OCI-LY7 (cell line): Measurements from ENCODE around the gene IVL. TPM values are rescaled to one million over a fixed set of nuclear protein-coding genes. Genes with fewer than 3 reads are reported as not detected.

Experiments
- BruUV-seq: library from RNA; stranded (reverse); fragments of 400-500 nt; replicated peaks from 2 replicates; lab custom pipeline; 2021; lab: Mats Ljungman, UMichigan
- CTCF ChIA-PET: fragments of 300-600 bp; sonication (Branson Sonifier 250); formaldehyde crosslinking; loops from one replicate; lab custom pipeline; 2022; ENCODE audit warnings: antibody characterized with exemption; ENCODE audit not compliant: unreplicated experiment; lab: Charles Lee
- POLR2A ChIA-PET: fragments of 300-600 bp; sonication (Branson Sonifier 250); formaldehyde crosslinking; loops from one replicate; lab custom pipeline; 2022; ENCODE audit warnings: antibody characterized with exemption; lab: Charles Lee
- DNase-seq: peaks from one replicate; pipeline ENCODE4 v3.0.0-alpha.2; 2015; ENCODE audit warnings: low spot score
- H2AFZ ChIP-seq: fragments of 200-600 bp; sonication (generic), shearing (Covaris generic); 2 replicates; pipeline ENCODE4 v1.6.1; 2014; ENCODE audit warnings: mild to moderate bottlenecking, antibody characterized with exemption, low read length, moderate library complexity
- H3K27ac ChIP-seq: fragments of 200-600 bp; sonication (generic); 2 replicates; pipeline ENCODE4 v1.5.1; 2014; ENCODE audit warnings: mixed run types, low read depth, mild to moderate bottlenecking, moderate library complexity, low read length, inconsistent platforms; ENCODE audit not compliant: poor library complexity, severe bottlenecking
- H3K36me3 ChIP-seq: fragments of 200-600 bp; sonication (generic); 2 replicates; pipeline ENCODE4 v1.6.1; 2014; ENCODE audit warnings: mild to moderate bottlenecking, antibody characterized with exemption, low read length, moderate library complexity, mixed read lengths; ENCODE audit not compliant: insufficient read depth
- H3K4me1 ChIP-seq: fragments of 200-600 bp; sonication (generic); 2 replicates; pipeline ENCODE4 v1.5.1; 2014; ENCODE audit warnings: mild to moderate bottlenecking, low read length; ENCODE audit not compliant: insufficient read depth, poor library complexity, severe bottlenecking
- H3K4me2 ChIP-seq: fragments of 200-600 bp; sonication (generic); 2 replicates; pipeline ENCODE4 v1.6.1; 2014; ENCODE audit warnings: mild to moderate bottlenecking, low read length
- H3K4me3 ChIP-seq: fragments of 200-600 bp; sonication (generic); 2 replicates; pipeline ENCODE4 v1.5.1; 2014; ENCODE audit warnings: mild to moderate bottlenecking, low read depth, low read length; ENCODE audit not compliant: poor library complexity, severe bottlenecking
- H3K79me2 ChIP-seq: fragments of 200-600 bp; sonication (generic); 2 replicates; pipeline ENCODE4 v1.6.1; 2016; ENCODE audit warnings: low read depth, mild to moderate bottlenecking, low read length, moderate library complexity, mixed read lengths; ENCODE audit not compliant: insufficient read depth
- H3K9me2 ChIP-seq: fragments of 200-600 bp; sonication (generic); 2 replicates; pipeline ENCODE4 v1.6.1; 2016; ENCODE audit warnings: mild to moderate bottlenecking, low read length, mixed read lengths; ENCODE audit not compliant: insufficient read depth
- H3K9me3 ChIP-seq: fragments of 200-600 bp; sonication (generic); 2 replicates; pipeline ENCODE4 v1.6.1; 2014; ENCODE audit warnings: mild to moderate bottlenecking, mixed run types, low read length, mixed read lengths
- H4K20me1 ChIP-seq: fragments of 200-600 bp; sonication (generic); 2 replicates; pipeline ENCODE4 v1.6.1; 2014; ENCODE audit warnings: mild to moderate bottlenecking, antibody characterized with exemption, low read length, moderate library complexity, mixed read lengths; ENCODE audit not compliant: insufficient read depth
- EZH2phosphoT487 ChIP-seq: fragments of 200-600 bp; sonication (generic); IDR thresholded peaks from 2 replicates; pipeline ENCODE4 v1.6.1; 2018; ENCODE audit warnings: low read depth, borderline replicate concordance, mild to moderate bottlenecking, mixed run types, antibody characterized with exemption, low read length, moderate library complexity, mixed read lengths
- intact Hi-C: fragments of 100-400 bp; cut with micrococcal nuclease; formaldehyde crosslinking; loops from one replicate; pipeline ENCODE4 v1.10.0; 2022; ENCODE audit not compliant: unreplicated experiment
- total RNA-seq, 2 experiments: library from RNA; depleted of rRNA in 1 of 2; stranded (reverse); fragments of >200 nt in 1 of 2; shearing (Covaris generic) in 1 of 2; gene quantifications; 2 replicates each; pipeline ENCODE4 v1.2.3, GENCODE V29; 2014 to 2022
- TF ChIP-seq, protein P1 (sequence below): fragments of 200-600 bp; sonication (generic); conservative IDR thresholded peaks from 2 replicates; pipeline ENCODE4 v1.5.1; 2014; ENCODE audit warnings: mild to moderate bottlenecking, antibody characterized with exemption, low read length, moderate library complexity, mixed read lengths

IVL gene
- total RNA-seq, 2 experiments from 2014 or later: not detected

DNA sequence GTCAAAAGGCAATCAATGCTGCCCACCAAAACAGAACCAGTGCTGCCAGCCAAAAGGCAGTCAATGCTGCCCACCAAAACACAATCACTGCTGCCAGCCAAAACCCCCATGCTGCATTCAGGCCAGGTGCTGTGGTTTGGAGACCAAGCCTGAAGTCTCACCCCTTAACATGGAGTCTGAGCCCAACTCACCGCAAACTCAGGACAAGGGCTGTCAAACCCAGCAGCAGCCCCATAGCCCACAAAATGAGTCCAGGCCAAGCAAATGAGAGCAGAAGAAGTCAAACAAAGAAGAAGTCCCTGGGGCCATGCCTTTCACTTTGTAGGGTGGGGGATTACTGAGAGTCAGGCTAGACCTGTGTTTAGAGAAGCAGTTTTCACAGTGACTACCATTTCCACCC is 23.8 kb upstream of the IVL start:
- DNase-seq: no peak
- no peak overlapping the region for H2AFZ ChIP-seq
- H3K36me3 ChIP-seq: no peaks in the 10 kb centered on the region
- BruUV-seq: no TSS peak
- no peak overlapping the region for H3K4me3 ChIP-seq
- H3K9me2 ChIP-seq: no peaks in the 10 kb centered on the region
- H3K27ac ChIP-seq: no peak overlapping the region
- ChIA-PET CTCF (no interaction called here), POLR2A (no interaction called here)
- intact Hi-C loops: no loop called here
- no peaks in the 10 kb centered on the region for H3K9me3 ChIP-seq
- H3K4me2 ChIP-seq: no peak overlapping the region
- no peaks in the 10 kb centered on the region for H4K20me1 ChIP-seq
- TF ChIP-seq, protein P1, sequence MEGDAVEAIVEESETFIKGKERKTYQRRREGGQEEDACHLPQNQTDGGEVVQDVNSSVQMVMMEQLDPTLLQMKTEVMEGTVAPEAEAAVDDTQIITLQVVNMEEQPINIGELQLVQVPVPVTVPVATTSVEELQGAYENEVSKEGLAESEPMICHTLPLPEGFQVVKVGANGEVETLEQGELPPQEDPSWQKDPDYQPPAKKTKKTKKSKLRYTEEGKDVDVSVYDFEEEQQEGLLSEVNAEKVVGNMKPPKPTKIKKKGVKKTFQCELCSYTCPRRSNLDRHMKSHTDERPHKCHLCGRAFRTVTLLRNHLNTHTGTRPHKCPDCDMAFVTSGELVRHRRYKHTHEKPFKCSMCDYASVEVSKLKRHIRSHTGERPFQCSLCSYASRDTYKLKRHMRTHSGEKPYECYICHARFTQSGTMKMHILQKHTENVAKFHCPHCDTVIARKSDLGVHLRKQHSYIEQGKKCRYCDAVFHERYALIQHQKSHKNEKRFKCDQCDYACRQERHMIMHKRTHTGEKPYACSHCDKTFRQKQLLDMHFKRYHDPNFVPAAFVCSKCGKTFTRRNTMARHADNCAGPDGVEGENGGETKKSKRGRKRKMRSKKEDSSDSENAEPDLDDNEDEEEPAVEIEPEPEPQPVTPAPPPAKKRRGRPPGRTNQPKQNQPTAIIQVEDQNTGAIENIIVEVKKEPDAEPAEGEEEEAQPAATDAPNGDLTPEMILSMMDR: no peak
- TF ChIP-seq EZH2phosphoT487: no peak
- H3K79me2 ChIP-seq: no peaks in the 10 kb centered on the region
- H3K4me1 ChIP-seq: no peaks in the 10 kb centered on the region

DNA sequence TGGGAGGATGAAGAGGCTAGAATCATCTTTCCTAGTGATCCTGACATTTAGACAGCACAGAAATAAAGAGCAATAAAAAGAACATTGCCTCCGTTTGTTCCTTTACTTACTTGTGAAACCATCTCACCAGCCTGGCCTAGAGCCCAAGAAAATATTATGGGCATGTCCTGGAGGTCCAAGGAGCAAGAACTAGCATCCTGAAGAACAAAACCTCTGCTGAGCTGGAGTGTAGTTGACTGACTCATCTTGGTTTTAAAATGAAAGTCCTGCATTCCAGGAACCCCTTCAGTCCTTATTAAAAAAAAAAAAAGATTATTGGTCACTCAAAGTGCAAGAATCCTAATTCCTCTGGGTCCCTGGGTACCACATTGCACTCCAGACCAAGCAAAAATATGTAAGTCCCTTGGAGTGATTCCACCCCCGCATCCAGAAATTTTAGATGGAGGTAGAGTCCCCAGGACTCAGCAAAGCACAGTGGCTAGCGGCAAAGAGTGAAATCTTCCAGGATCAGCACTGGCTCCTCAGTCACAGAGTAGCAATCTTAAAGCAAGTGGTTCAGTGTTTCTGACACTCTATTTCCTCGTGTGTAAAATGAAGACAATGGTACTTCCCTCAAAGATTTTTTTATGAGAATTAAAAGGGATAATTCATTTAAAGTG is 23.3 kb upstream of the IVL start:
- CTCF ChIA-PET: no interaction called here

DNA sequence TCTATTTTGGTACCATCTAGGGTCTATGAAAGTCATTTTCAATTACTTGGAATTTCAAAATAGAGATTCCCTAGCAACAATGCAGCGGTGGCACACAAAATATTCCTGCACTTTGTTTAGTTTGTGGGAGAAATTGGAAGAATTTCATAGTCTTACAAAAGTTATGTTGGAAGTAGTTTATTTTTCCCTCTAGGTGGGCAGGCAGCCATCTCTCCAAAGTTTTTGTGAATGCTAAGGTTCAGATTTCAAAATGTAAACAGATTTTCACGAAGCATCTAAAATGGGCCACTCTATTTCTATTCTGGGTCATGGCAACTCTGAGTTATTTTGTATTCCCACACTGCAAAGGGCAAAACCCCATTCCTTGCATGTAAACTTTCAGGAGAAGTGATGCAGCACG is 22.3 kb upstream of the IVL start:
- Histone ChIP-seq H3K4me3 (no peak overlapping the region), H3K9me3 (no peaks in the 10 kb centered on the region), H3K4me1 (no peaks in the 10 kb centered on the region), H4K20me1 (no peaks in the 10 kb centered on the region), H3K36me3 (no peaks in the 10 kb centered on the region), H3K79me2 (no peaks in the 10 kb centered on the region), H3K9me2 (no peaks in the 10 kb centered on the region), H2AFZ (no peak overlapping the region), H3K4me2 (no peak overlapping the region), H3K27ac (no peak overlapping the region)
- POLR2A ChIA-PET: no interaction called here
- DNase-seq: no peak
- no peak for TF ChIP-seq EZH2phosphoT487
- TF ChIP-seq, protein P1: no peak
- CTCF ChIA-PET: no interaction called here
- no TSS peak for BruUV-seq
- intact Hi-C loops: no loop called here

More for the DNA sequence above, 23.3 kb upstream of the IVL start:
- no peaks in the 10 kb centered on the region for H4K20me1 ChIP-seq
- no peaks in the 10 kb centered on the region for H3K36me3 ChIP-seq
- no peaks in the 10 kb centered on the region for H3K79me2 ChIP-seq
- H3K4me2 ChIP-seq: no peak overlapping the region
- DNase-seq: no peak
- H3K9me2 ChIP-seq: no peaks in the 10 kb centered on the region
- H3K4me3 ChIP-seq: no peak overlapping the region
- intact Hi-C loops: no loop called here
- POLR2A ChIA-PET: no interaction called here
- no peak for TF ChIP-seq EZH2phosphoT487
- H3K27ac ChIP-seq: no peak overlapping the region
- H3K9me3 ChIP-seq: no peaks in the 10 kb centered on the region
- BruUV-seq: no TSS peak
- no peak overlapping the region for H2AFZ ChIP-seq
- H3K4me1 ChIP-seq: no peaks in the 10 kb centered on the region
